ENCODE results near the gene STX4. TPM values are rescaled to one million over a fixed set of nuclear protein-coding genes. Genes with fewer than 3 reads are reported as not detected.
A peak's percentile ranks its signal among the peaks of the same experiment; 100 is the strongest.

STX4 gene
- total RNA-seq, 1 experiment from 2014 or later: 32.3 TPM

DNA sequence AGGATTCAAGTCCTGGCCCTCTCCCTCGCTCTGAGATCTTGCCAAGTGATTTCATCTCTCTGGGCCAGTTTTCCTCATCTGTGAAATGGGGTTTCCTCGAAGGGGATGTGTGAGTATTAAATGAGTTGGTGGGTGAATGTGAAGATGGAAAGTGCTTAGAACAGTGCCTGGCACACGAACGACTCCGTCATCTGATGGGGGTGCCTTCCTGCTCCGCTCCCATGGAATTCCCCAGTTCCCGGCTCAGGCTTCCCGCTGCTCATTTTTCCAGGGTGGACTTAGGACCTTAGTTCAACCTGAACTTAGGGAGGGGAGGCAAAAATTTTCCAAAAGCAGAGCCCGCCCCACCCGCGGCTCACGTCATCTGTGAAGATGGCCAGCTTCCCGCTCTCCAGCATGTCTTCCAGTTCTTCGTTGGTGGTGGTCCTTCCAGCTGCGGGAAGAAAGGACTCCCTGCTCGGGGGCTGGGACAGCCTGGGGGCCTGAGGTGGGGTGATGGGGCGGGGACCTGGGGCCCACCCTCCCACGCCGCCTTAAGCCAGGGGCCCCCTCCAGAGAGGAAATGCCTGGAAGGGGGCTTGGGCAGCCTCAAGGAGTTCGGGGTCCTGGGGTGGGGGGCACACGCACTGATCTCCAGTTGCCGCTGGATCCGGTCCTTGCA, 36.9 kb upstream of the STX4 start:
- Histone ChIP-seq H2AFZ (ENCODE audit: low read length) (no peak overlapping the region), H3K27me3 (ENCODE audit: insufficient read depth, low read length) (no peaks in the 10 kb centered on the region), H3K4ac (ENCODE audit: low read depth, low read length) (no peak overlapping the region), H3K23me2 (ENCODE audit: insufficient read length, low read depth, low read length, poor library complexity, severe bottlenecking) (peaks cover 12% of the 10 kb centered on the region), H3K27ac (ENCODE audit: insufficient read length, low read depth, low read length) (no peak overlapping the region), H2AK5ac (ENCODE audit: insufficient read length, low read length) (no peak overlapping the region), H2BK5ac (ENCODE audit: insufficient read length, low read length) (no peak overlapping the region), H3K4me1 (ENCODE audit: insufficient read depth, low read length) (no peaks in the 10 kb centered on the region), H2BK12ac (ENCODE audit: insufficient read length, low read depth, low read length) (no peak overlapping the region), H3K79me1 (ENCODE audit: insufficient read depth, low read depth, low read length, poor library complexity, severe bottlenecking) (no peaks in the 10 kb centered on the region), H4K8ac (replicated peaks; ENCODE audit: insufficient read length, low read depth, low read length) (no peak overlapping the region), H3K18ac (ENCODE audit: insufficient read length, low read depth, low read length) (peak overlapping the region; percentile 31), H4K5ac (ENCODE audit: insufficient read length, low read depth, low read length) (no peak overlapping the region), H4K20me1 (ENCODE audit: control insufficient read depth, insufficient read depth, insufficient read length) (no peaks in the 10 kb centered on the region), H3T11ph (ENCODE audit: low read length) (no peak overlapping the region), H4K91ac (ENCODE audit: insufficient read length, low read depth, low read length) (no peak overlapping the region), H3K9me3 (ENCODE audit: control insufficient read depth, low read depth, low read length) (no peaks in the 10 kb centered on the region), H3K23ac (ENCODE audit: insufficient read length, low read depth, low read length) (no peak overlapping the region), H2BK120ac (ENCODE audit: low read depth, low read length, poor library complexity, severe bottlenecking) (no peak overlapping the region), H3K56ac (ENCODE audit: insufficient read length, low read depth, low read length) (no peak overlapping the region), H2BK15ac (ENCODE audit: low read depth, low read length) (no peak overlapping the region), H2BK20ac (ENCODE audit: low read depth, low read length, poor library complexity, severe bottlenecking) (no peak overlapping the region), H3K4me2 (ENCODE audit: insufficient read depth, insufficient read length, low read length) (peak overlapping the region; percentile 59), H3K14ac (ENCODE audit: insufficient read depth, low read length) (no peak overlapping the region), H3K79me2 (ENCODE audit: insufficient read depth, low read length) (no peaks in the 10 kb centered on the region), H3K9ac (ENCODE audit: extremely low read depth, insufficient read length, low read length) (peak overlapping the region; percentile 10)
- H3K27ac Mint-ChIP-seq: peak overlapping the region in 2 of 3 experiments; percentile 83 to 88; a peak in 2 of 7 replicates
- DNase-seq: no peak
- WGBS (ENCODE audit: extremely low coverage, insufficient read length, low lambda C conversion rate): no CpG with 5 or more reads among the region's 23 CpGs
- H3K36me3 Mint-ChIP-seq (ENCODE audit: insufficient read depth in 1 of 3, low read depth in 3 of 3): peaks cover 0 to 6% (median 2%) of the 10 kb centered on the region in 3 experiments; a peak in 2 of 7 replicates
- H3K4me1 Mint-ChIP-seq: peaks cover 15 to 18% of the 10 kb centered on the region in 2 experiments
- TF ChIP-seq, protein P1, sequence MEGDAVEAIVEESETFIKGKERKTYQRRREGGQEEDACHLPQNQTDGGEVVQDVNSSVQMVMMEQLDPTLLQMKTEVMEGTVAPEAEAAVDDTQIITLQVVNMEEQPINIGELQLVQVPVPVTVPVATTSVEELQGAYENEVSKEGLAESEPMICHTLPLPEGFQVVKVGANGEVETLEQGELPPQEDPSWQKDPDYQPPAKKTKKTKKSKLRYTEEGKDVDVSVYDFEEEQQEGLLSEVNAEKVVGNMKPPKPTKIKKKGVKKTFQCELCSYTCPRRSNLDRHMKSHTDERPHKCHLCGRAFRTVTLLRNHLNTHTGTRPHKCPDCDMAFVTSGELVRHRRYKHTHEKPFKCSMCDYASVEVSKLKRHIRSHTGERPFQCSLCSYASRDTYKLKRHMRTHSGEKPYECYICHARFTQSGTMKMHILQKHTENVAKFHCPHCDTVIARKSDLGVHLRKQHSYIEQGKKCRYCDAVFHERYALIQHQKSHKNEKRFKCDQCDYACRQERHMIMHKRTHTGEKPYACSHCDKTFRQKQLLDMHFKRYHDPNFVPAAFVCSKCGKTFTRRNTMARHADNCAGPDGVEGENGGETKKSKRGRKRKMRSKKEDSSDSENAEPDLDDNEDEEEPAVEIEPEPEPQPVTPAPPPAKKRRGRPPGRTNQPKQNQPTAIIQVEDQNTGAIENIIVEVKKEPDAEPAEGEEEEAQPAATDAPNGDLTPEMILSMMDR (conservative IDR thresholded peaks at IDR 0.05): no peak
- peaks cover 10% of the 10 kb centered on the region; the same call in 1 of the 2 replicates for H3K27me3 Mint-ChIP-seq (ENCODE audit: low read depth)
- H3K9me3 Mint-ChIP-seq: no peaks in the 10 kb centered on the region
- peak overlapping the region; percentile 76 to 85 for H3K4me3 Mint-ChIP-seq
